Hepatocyte (in vitro differentiated cells): ENCODE measurements around the gene CWC15. TPM values are rescaled to one million over a fixed set of nuclear protein-coding genes. Genes with fewer than 3 reads are reported as not detected.
A peak's percentile ranks its signal among the peaks of the same experiment; 100 is the strongest.

ENCODE experiments used
- DNase-seq: peaks from one replicate; pipeline ENCODE4 v3.0.0-alpha.2; 2016; ENCODE audit warnings: low spot score
- H2AFZ ChIP-seq: fragments of 200-600 bp; sonication (generic); 2 replicates; pipeline ENCODE4 v1.6.0; 2016; ENCODE audit warnings: antibody characterized with exemption, mild to moderate bottlenecking
- H3K27ac ChIP-seq: fragments of 200-600 bp; sonication (generic); 2 replicates; pipeline ENCODE4 v1.5.1; 2016; ENCODE audit warnings: mild to moderate bottlenecking
- H3K27me3 ChIP-seq: fragments of 200-600 bp; sonication (generic); 2 replicates; pipeline ENCODE4 v1.6.1; 2016
- H3K36me3 ChIP-seq: fragments of 200-600 bp; sonication (generic); replicated peaks from 2 replicates; pipeline ENCODE4 v1.5.1; 2016; ENCODE audit warnings: low read depth; ENCODE audit not compliant: insufficient read depth
- H3K4me1 ChIP-seq: fragments of 200-600 bp; sonication (generic); 2 replicates; pipeline ENCODE4 v1.5.1; 2016; ENCODE audit warnings: mild to moderate bottlenecking, moderate library complexity; ENCODE audit not compliant: insufficient read depth
- H3K4me2 ChIP-seq: fragments of 200-600 bp; sonication (generic); 2 replicates; pipeline ENCODE4 v1.6.0; 2016
- H3K4me3 ChIP-seq: fragments of 200-600 bp; sonication (generic); 2 replicates; pipeline ENCODE4 v1.5.1; 2016; ENCODE audit warnings: mild to moderate bottlenecking
- H3K79me2 ChIP-seq: fragments of 200-600 bp; sonication (generic); 2 replicates; pipeline ENCODE4 v1.6.0; 2017; ENCODE audit warnings: mild to moderate bottlenecking
- H3K9me2 ChIP-seq: fragments of 200-600 bp; sonication (generic); replicated peaks from 2 replicates; pipeline ENCODE4 v1.6.0; 2017; ENCODE audit warnings: mild to moderate bottlenecking; ENCODE audit not compliant: insufficient read depth
- H3K9me3 ChIP-seq: fragments of 200-600 bp; sonication (generic); 2 replicates; pipeline ENCODE4 v1.5.1; 2016; ENCODE audit warnings: low read depth, mild to moderate bottlenecking
- H4K20me1 ChIP-seq: fragments of 200-600 bp; sonication (generic); 2 replicates; pipeline ENCODE4 v1.6.0; 2016; ENCODE audit warnings: mild to moderate bottlenecking; ENCODE audit not compliant: insufficient read depth, poor library complexity, severe bottlenecking
- CTCF ChIP-seq: fragments of 200-600 bp; sonication (generic); IDR thresholded peaks from 2 replicates; pipeline ENCODE4 v1.5.1; 2016; ENCODE audit warnings: antibody characterized with exemption, mild to moderate bottlenecking; ENCODE audit not compliant: poor library complexity
- EZH2 ChIP-seq: fragments of 200-600 bp; sonication (generic); IDR thresholded peaks from 2 replicates; pipeline ENCODE4 v1.6.1; 2016; ENCODE audit warnings: antibody characterized with exemption, mild to moderate bottlenecking, borderline replicate concordance
- EZH2phosphoT487 ChIP-seq: fragments of 200-600 bp; sonication (generic); IDR thresholded peaks from one replicate; pipeline ENCODE4 v1.6.1; 2018; ENCODE audit warnings: antibody characterized with exemption, mild to moderate bottlenecking, low read depth, moderate library complexity; ENCODE audit not compliant: unreplicated experiment, severe bottlenecking
- WGBS: methylation state at CpG from one replicate; pipeline ENCODE4 v1.1.6; 2016; ENCODE audit warnings: low lambda C conversion rate; ENCODE audit errors: missing lambda C conversion rate; 5-methylcytosine and 5-hydroxymethylcytosine counted together
- polyA plus RNA-seq: library from polyadenylated mRNA; unstranded; fragments of >200 nt; fragmentation: Nextera tagmentation; extraction: Ambion mirVana; gene quantifications from 2 replicates; pipeline ENCODE4 v1.2.1, GENCODE V29; 2016
- total RNA-seq: library from RNA; depleted of rRNA; stranded (reverse); fragments of >200 nt; gene quantifications from 2 replicates; pipeline ENCODE4 v1.2.3, GENCODE V29; 2014

The CWC15 gene
- total and polyA plus RNA-seq, 2 experiments from 2014 or later: 57.6 to 58.3 TPM

- Histone ChIP-seq H3K9me2 (no peaks in the 10 kb centered on the region), H3K36me3 (no peaks in the 10 kb centered on the region), H4K20me1 (no peaks in the 10 kb centered on the region), H3K9me3 (no peaks in the 10 kb centered on the region), H3K79me2 (no peaks in the 10 kb centered on the region), H3K27me3 (no peaks in the 10 kb centered on the region), H2AFZ (no peak overlapping the region), H3K4me3 (no peak overlapping the region), H3K4me2 (peak overlapping the region; percentile 32), H3K27ac (peak overlapping the region; percentile 54), H3K4me1 (peaks cover 28% of the 10 kb centered on the region)
- no peak for TF ChIP-seq CTCF
- TF ChIP-seq EZH2phosphoT487: no peak
- TF ChIP-seq EZH2: no peak
- 44% methylated on average over 5 of the region's 5 CpGs for WGBS
- DNase-seq: no peak
Observed at GRCh38 chr11:94924612-94925011, 48.7 kb downstream of the CWC15 start.

- Histone ChIP-seq H3K27ac (no peak overlapping the region), H3K9me3 (no peaks in the 10 kb centered on the region), H2AFZ (no peak overlapping the region), H3K4me2 (peak overlapping the region; percentile 32), H3K79me2 (no peaks in the 10 kb centered on the region), H3K4me3 (no peak overlapping the region), H3K4me1 (peaks cover 28% of the 10 kb centered on the region), H3K9me2 (no peaks in the 10 kb centered on the region), H3K27me3 (no peaks in the 10 kb centered on the region), H4K20me1 (no peaks in the 10 kb centered on the region), H3K36me3 (no peaks in the 10 kb centered on the region)
- TF ChIP-seq CTCF (no peak), EZH2phosphoT487 (no peak), EZH2 (no peak)
- DNase-seq: peak; percentile 10
- 61% methylated on average over 6 of the region's 6 CpGs for WGBS
Observed at GRCh38 chr11:94924171-94924572, 49.2 kb downstream of the CWC15 start.

- H3K9me3 ChIP-seq: no peaks in the 10 kb centered on the region
- no peak overlapping the region for H3K27ac ChIP-seq
- 94% methylated on average over 2 of the region's 2 CpGs for WGBS
- H3K27me3 ChIP-seq: no peaks in the 10 kb centered on the region
- DNase-seq: no peak
- H2AFZ ChIP-seq: no peak overlapping the region
- H3K4me3 ChIP-seq: no peak overlapping the region
- no peaks in the 10 kb centered on the region for H3K36me3 ChIP-seq
- H4K20me1 ChIP-seq: no peaks in the 10 kb centered on the region
- H3K4me1 ChIP-seq: peaks cover 28% of the 10 kb centered on the region
- no peaks in the 10 kb centered on the region for H3K79me2 ChIP-seq
- no peaks in the 10 kb centered on the region for H3K9me2 ChIP-seq
- no peak overlapping the region for H3K4me2 ChIP-seq
- TF ChIP-seq EZH2 (no peak), EZH2phosphoT487 (no peak), CTCF (no peak)
Observed at GRCh38 chr11:94923004-94923334, 50.4 kb downstream of the CWC15 start.
